Urothelium cell line (cell line): Measurements from ENCODE around the gene LYZL4.

Source experiments
- DNase-seq: peaks from one replicate; pipeline ENCODE4 v3.0.0; 2011; ENCODE audit warnings: low spot score, mixed read lengths
- FAIRE-seq: peaks from 2 replicates; lab custom pipeline; 2011; peaks lifted over from hg19 to GRCh38; lab: Jason Lieb, UNC

Gene LYZL4

GRCh38 chr3:42376344-42376798, 34.0 kb downstream of the LYZL4 start:
- FAIRE-seq, result no peak
- DNase-seq, result peak; percentile 89

GRCh38 chr3:42375121-42375800, 35.1 kb downstream of the LYZL4 start:
- no peak for DNase-seq
- FAIRE-seq, result no peak

GRCh38 chr3:42371776-42372175, 38.6 kb downstream of the LYZL4 start:
- FAIRE-seq, result no peak
- DNase-seq, result no peak

DNA sequence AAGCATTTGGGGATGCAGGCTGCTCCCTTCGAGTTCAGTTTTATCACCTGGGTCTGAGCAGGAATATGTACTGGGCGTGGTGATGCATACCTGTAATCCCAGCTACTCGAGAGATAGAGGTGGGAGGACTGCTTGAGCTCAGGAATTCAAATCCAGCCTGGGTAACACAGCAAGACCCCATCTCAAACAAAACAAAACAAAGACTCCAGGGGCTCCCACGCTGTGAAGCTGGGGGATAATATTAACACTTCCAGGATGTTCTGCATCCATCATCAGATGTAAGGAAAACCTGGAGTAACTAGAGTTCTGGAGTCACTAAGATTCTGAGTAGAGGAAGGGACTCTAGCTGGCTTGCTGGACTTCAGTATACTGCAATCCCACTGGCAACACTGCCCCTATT, 40.6 kb downstream of the LYZL4 start:
- no peak for DNase-seq
- no peak for FAIRE-seq

DNA sequence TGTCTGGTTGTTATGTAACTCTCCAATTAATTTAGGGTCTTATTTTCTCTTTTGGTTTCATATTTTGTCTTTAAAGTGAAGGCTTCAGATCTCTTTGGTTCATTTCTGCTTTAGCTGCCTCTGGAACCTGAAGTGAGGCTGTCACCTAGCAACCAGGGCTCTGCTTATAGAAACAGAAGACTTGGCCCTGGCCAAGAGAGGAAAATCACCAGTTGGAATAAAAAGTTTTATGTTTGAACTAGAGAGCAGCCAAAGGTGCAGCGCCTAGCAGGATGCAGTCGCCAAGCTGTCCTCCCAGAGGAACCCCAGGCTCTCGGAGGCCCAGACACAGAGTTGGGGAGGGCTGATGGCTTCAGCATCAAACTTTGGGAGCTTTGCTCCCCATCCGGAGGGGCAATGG, 41.1 kb downstream of the LYZL4 start:
- DNase-seq (no peak), FAIRE-seq (no peak)

DNA sequence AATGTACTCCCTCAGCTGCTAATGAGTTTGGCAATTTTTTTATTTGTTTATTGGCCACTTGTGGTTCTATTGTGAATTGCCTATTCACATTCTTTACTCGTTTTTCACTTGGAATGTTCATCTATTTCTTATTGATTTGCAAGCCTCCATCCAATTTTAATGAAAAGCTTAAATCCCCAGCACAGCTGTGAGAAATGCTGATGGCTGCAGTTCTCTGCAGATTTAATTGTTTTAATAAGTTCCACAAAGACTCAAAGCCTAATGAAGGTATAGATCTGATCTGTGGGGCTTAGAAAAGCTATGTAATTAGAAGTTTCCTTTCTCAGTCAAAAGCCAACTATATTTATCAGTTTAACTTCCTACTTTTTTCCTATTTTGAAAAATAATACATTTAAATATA, 41.5 kb downstream of the LYZL4 start:
- FAIRE-seq (no peak), DNase-seq (no peak)

DNA sequence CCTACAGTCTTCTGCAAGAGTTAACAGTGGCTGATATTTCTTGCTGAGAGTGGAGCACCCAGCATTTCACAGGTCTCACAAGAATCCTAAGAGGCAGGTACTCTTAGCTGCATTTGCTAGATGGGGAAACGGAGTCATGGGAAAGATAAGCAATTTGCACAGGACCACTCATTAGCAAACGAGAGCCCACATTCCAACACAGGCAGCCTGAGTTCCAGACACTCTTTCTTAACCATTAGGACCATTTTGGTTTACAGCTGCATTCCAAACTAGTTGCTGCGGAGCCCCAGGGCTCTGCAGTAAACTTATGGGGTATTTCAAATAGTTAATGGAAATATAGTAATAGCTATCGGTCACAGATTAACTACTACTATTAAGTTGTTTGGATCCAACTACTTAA, 42.5 kb downstream of the LYZL4 start:
- FAIRE-seq, result no peak

GRCh38 chr3:42366550-42366949, 43.9 kb downstream of the LYZL4 start:
- no peak for FAIRE-seq

More for the DNA sequence above, 42.5 kb downstream of the LYZL4 start:
- DNase-seq, result no peak

DNA sequence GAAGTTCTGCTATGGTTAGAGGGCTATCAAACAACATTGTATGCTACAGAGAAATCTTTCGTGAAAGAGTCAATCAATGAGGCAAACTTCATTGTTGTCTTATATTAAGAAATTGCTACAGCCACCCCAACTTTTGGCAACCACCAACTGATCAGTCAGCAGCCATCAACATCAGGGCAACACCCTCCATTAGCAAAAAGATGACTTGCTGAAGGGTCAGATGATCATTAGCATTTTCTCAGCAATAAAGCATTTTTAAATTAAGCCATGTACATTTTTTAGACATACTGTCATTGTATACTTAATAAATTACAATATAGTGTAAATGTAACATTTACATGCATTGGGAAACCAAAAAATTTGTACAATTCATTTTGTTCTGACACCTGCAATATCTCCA, 53.1 kb downstream of the LYZL4 start:
- DNase-seq (no peak), FAIRE-seq (no peak)

More at GRCh38 chr3:42366550-42366949, 43.9 kb downstream of the LYZL4 start:
- no peak for DNase-seq

- no peak for DNase-seq
- no peak for FAIRE-seq
These were observed 54.8 kb downstream of the LYZL4 start for GRCh38 chr3:42355612-42356011.

DNA sequence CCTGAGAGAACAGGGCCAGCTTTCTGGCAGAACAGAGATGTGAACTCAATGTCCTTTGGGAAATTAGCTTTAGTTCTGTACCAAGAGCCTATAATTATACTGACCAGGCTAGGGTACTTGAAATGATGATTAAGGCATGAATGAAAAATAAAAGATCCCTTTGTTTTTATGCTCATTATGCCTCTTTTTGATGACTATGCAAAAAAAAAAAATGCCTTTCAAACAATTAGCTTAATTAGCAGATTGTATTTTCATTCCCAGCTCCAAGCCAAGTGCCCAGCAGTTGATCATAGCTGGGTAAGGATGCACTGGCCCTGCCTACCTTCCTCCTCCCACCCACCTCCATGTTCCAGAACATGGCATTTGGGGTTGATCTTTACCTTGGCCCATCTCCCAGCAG, 56.8 kb downstream of the LYZL4 start:
- DNase-seq (no peak), FAIRE-seq (no peak)

DNA sequence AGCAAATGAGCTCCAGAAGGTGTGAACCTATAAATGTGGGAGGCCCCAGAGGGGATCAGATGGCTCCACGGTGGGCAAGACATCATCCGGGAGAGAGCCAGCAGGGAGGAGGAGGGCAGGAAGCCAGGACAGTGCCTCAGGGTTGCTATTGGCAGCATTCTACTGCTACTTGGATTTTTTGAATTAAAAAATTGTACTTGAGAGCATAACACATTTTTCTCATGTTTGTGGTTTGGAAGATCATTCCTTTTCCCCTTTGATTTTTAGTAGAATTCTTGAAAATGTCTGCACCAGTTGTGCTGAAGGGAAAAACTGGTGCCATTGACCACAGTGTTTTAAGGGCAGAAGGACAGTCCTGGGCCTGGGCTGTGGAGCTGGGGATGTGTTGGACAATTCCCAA, 59.2 kb downstream of the LYZL4 start:
- DNase-seq (peak; percentile 55), FAIRE-seq (no peak)

DNA sequence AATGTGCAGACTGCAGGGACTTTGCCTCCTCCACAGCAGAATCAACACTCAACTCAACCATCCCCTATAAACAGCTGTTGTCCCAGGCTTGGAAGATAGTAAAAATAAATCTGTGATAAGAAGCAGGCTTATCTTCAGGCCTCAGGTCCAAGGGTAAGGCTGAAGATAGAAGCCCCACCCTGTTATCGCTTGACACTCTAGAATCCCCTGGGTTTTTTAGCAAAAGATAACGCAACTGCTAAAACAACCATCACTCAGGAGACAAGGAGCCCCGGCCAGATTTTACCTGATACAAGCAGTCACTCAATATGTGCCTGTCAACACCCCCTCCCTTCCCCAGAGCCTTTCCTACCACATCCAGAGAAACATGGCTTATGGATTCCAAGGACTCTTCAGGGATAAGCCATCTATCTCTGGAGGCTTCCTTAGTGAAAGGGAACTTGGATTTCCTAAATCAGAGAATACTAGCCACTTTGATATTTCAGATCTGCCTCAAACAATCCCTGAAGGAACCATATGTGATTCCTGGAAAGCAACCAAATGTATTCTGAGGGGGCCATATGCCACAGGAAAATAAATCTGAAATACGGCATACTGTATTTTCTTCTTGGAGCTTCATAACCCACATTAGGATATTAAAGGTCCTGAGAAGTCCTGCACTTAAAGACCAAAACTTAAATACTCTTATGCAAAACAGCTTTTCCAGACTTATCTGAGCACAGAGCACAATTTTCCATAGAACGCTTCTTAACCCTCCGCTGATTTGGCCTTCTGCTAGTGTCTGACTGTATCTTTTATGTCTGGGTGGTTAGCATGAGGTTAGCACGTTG, 60.4 kb downstream of the LYZL4 start:
- no peak for DNase-seq
- no peak for FAIRE-seq

DNA sequence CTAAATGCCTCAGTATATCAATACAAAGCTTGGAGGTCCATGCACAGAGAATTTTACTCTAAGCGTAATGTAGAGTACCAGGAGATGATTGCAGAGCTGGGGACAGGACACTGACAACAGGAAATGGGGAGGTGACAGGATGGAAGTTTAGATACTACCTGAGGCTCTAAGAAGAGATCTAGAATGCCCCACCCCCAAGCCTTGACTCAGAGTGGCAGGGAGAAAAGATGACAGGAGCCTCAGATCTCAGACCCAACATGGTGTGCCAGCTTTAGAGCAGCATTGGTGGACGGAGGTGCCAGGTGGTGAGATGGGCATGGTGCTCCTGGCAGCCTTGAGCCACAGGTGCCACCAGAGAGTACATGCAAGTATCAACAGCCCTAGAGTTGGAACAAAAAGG, 62.5 kb downstream of the LYZL4 start:
- FAIRE-seq, result no peak

More for the DNA sequence above, 62.5 kb downstream of the LYZL4 start:
- DNase-seq, result no peak
